ENCODE results near the gene RAB11FIP4.

The RAB11FIP4 gene

GRCh38 chr17:31417051-31417792, 25.7 kb downstream of the RAB11FIP4 start:
- no peak overlapping the region for H3K27ac ChIP-seq
- TF ChIP-seq CTCF (conservative IDR thresholded peaks at IDR 0.05) = no peak

GRCh38 chr17:31418773-31419350, 27.4 kb downstream of the RAB11FIP4 start:
- no peak overlapping the region for H3K27ac ChIP-seq
- TF ChIP-seq CTCF (conservative IDR thresholded peaks at IDR 0.05) = no peak

- no peak overlapping the region for H3K27ac ChIP-seq
- no peak for TF ChIP-seq CTCF (conservative IDR thresholded peaks at IDR 0.05)
Measured at GRCh38 chr17:31422443-31422842, 31.0 kb downstream of the RAB11FIP4 start.

GRCh38 chr17:31424944-31425281, 33.4 kb downstream of the RAB11FIP4 start:
- H3K27ac ChIP-seq = no peak overlapping the region
- no peak for TF ChIP-seq CTCF (conservative IDR thresholded peaks at IDR 0.05)

GRCh38 chr17:31425282-31426040, 34.0 kb downstream of the RAB11FIP4 start:
- TF ChIP-seq CTCF (conservative IDR thresholded peaks at IDR 0.05) = no peak
- H3K27ac ChIP-seq = no peak overlapping the region

- no peak for TF ChIP-seq CTCF (conservative IDR thresholded peaks at IDR 0.05)
- no peak overlapping the region for H3K27ac ChIP-seq
Measured at GRCh38 chr17:31427684-31428083, 36.2 kb downstream of the RAB11FIP4 start.

GRCh38 chr17:31428111-31428510, 36.6 kb downstream of the RAB11FIP4 start:
- no peak overlapping the region for H3K27ac ChIP-seq
- TF ChIP-seq CTCF (conservative IDR thresholded peaks at IDR 0.05) = no peak
